Loucy (cell line): ENCODE data around the gene ECE2.

Source experiments
- CTCF ChIP-seq: fragments of 200-600 bp; sonication (generic); conservative IDR thresholded peaks from 2 replicates; pipeline ENCODE4 v1.5.1; 2014; ENCODE audit warnings: mild to moderate bottlenecking, antibody characterized with exemption, low read length
- EZH2phosphoT487 ChIP-seq: fragments of 200-600 bp; IDR thresholded peaks from 2 replicates; pipeline ENCODE4 v1.6.1; 2018; ENCODE audit warnings: antibody characterized with exemption, mild to moderate bottlenecking, moderate library complexity, borderline replicate concordance

- TF ChIP-seq CTCF (no peak), EZH2phosphoT487 (no peak)
Measured at GRCh38 chr3:184255291-184256039, 20.4 kb upstream of the ECE2 start.
